ENCODE measurements around the gene LRRC70.

Gene LRRC70

GRCh38 chr5:62568143-62568542 lies 10.5 kb upstream of the LRRC70 start:
- H3K4me3 ChIP-seq (ENCODE audit: low read length, poor library complexity, severe bottlenecking), result no peak overlapping the region
- H3K9ac ChIP-seq (ENCODE audit: low read depth, low read length, poor library complexity, severe bottlenecking), result no peak overlapping the region
- H3K79me2 ChIP-seq (ENCODE audit: insufficient read depth, low read length), result peaks cover 5% of the 10 kb centered on the region; the same call in 1 of the 2 replicates
- H3F3A ChIP-seq (ENCODE audit: low read depth), result no peaks in the 10 kb centered on the region
- H3K9me2 ChIP-seq (replicated peaks; ENCODE audit: low read depth, low read length), result no peaks in the 10 kb centered on the region
- peaks cover 24% of the 10 kb centered on the region for H3K4me1 ChIP-seq (ENCODE audit: insufficient read depth, low read length, poor library complexity, severe bottlenecking)
- no peak overlapping the region for H2AFZ ChIP-seq (ENCODE audit: low read length)
- no peak overlapping the region for H3K4me2 ChIP-seq (ENCODE audit: low read depth, low read length, poor library complexity, severe bottlenecking)
- H3K9me3 ChIP-seq (ENCODE audit: insufficient read depth, low read depth, low read length), result peaks cover 10% of the 10 kb centered on the region; the same call in 1 of the 2 replicates
- TF ChIP-seq EZH2phosphoT487 (IDR thresholded peaks at IDR 0.05; ENCODE audit: borderline replicate concordance), result no peak
- TF ChIP-seq, protein P1, sequence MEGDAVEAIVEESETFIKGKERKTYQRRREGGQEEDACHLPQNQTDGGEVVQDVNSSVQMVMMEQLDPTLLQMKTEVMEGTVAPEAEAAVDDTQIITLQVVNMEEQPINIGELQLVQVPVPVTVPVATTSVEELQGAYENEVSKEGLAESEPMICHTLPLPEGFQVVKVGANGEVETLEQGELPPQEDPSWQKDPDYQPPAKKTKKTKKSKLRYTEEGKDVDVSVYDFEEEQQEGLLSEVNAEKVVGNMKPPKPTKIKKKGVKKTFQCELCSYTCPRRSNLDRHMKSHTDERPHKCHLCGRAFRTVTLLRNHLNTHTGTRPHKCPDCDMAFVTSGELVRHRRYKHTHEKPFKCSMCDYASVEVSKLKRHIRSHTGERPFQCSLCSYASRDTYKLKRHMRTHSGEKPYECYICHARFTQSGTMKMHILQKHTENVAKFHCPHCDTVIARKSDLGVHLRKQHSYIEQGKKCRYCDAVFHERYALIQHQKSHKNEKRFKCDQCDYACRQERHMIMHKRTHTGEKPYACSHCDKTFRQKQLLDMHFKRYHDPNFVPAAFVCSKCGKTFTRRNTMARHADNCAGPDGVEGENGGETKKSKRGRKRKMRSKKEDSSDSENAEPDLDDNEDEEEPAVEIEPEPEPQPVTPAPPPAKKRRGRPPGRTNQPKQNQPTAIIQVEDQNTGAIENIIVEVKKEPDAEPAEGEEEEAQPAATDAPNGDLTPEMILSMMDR (conservative IDR thresholded peaks at IDR 0.05; ENCODE audit: low read length), result no peak
- H3K27me3 ChIP-seq (ENCODE audit: insufficient read depth, low read length, poor library complexity, severe bottlenecking), result no peaks in the 10 kb centered on the region
- H4K20me1 ChIP-seq (ENCODE audit: insufficient read depth, low read length, poor library complexity, severe bottlenecking), result no peaks in the 10 kb centered on the region
- H3K36me3 ChIP-seq (ENCODE audit: insufficient read depth, low read length), result peaks cover 26% of the 10 kb centered on the region; the same call in 1 of the 2 replicates

DNA sequence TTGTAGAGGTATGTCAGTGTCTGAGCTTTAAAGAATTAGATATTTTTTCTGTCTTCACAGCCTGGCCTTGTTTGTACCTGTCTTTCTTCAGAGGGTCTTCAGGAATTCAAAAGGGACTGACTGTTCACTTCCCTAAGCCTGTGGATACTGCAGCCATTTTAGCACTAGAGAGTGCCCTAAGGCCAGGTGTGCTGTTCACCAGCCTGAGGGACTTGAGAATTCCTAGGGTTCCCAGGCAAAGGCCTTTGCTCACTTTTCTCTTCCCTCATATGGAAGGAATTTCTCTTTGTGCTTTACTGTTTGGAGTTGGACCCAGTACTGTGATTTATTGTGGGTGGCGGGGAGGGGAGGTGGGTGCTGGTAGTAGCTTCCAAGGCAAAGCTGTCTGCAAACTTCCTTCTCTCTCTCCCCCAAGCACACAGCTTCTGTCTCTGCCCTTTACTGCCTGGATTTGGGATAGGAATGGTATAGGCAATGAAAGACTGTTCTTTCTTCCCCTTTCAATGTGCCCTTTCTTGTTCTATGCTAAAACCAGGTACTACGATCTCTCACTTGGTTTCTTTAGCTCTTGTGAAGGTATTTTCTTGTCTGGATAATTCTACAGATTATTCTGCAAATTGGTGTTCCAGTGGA lies 9.7 kb upstream of the LRRC70 start:
- H3K9me3 ChIP-seq (ENCODE audit: insufficient read depth, low read depth, low read length), result peaks cover 10% of the 10 kb centered on the region; the same call in 1 of the 2 replicates
- TF ChIP-seq, protein P1 (conservative IDR thresholded peaks at IDR 0.05; ENCODE audit: low read length), result no peak
- TF ChIP-seq EZH2phosphoT487 (IDR thresholded peaks at IDR 0.05; ENCODE audit: borderline replicate concordance), result no peak
- no peak overlapping the region for H3K9ac ChIP-seq (ENCODE audit: low read depth, low read length, poor library complexity, severe bottlenecking)

GRCh38 chr5:62569470-62569869 lies 9.1 kb upstream of the LRRC70 start:
- H3K9ac ChIP-seq (ENCODE audit: low read depth, low read length, poor library complexity, severe bottlenecking), result no peak overlapping the region
- no peak overlapping the region for H3K4me2 ChIP-seq (ENCODE audit: low read depth, low read length, poor library complexity, severe bottlenecking)
- H3F3A ChIP-seq (ENCODE audit: low read depth), result no peaks in the 10 kb centered on the region
- peaks cover 10% of the 10 kb centered on the region; the same call in 1 of the 2 replicates for H3K9me3 ChIP-seq (ENCODE audit: insufficient read depth, low read depth, low read length)
- H3K4me1 ChIP-seq (ENCODE audit: insufficient read depth, low read length, poor library complexity, severe bottlenecking), result peaks cover 11% of the 10 kb centered on the region
- TF ChIP-seq, protein P1 (conservative IDR thresholded peaks at IDR 0.05; ENCODE audit: low read length), result no peak
- no peak for TF ChIP-seq EZH2phosphoT487 (IDR thresholded peaks at IDR 0.05; ENCODE audit: borderline replicate concordance)
- H3K27me3 ChIP-seq (ENCODE audit: insufficient read depth, low read length, poor library complexity, severe bottlenecking), result no peaks in the 10 kb centered on the region
- no peaks in the 10 kb centered on the region for H4K20me1 ChIP-seq (ENCODE audit: insufficient read depth, low read length, poor library complexity, severe bottlenecking)
- no peaks in the 10 kb centered on the region for H3K9me2 ChIP-seq (replicated peaks; ENCODE audit: low read depth, low read length)
- H3K79me2 ChIP-seq (ENCODE audit: insufficient read depth, low read length), result peaks cover 5% of the 10 kb centered on the region; the same call in 1 of the 2 replicates
- no peak overlapping the region for H3K4me3 ChIP-seq (ENCODE audit: low read length, poor library complexity, severe bottlenecking)
- peaks cover 26% of the 10 kb centered on the region; the same call in 1 of the 2 replicates for H3K36me3 ChIP-seq (ENCODE audit: insufficient read depth, low read length)
- no peak overlapping the region for H2AFZ ChIP-seq (ENCODE audit: low read length)

More for the DNA sequence above, 9.7 kb upstream of the LRRC70 start:
- Histone ChIP-seq H3K36me3 (ENCODE audit: insufficient read depth, low read length) (peaks cover 26% of the 10 kb centered on the region; the same call in 1 of the 2 replicates), H3K4me3 (ENCODE audit: low read length, poor library complexity, severe bottlenecking) (no peak overlapping the region), H3K4me2 (ENCODE audit: low read depth, low read length, poor library complexity, severe bottlenecking) (no peak overlapping the region), H4K20me1 (ENCODE audit: insufficient read depth, low read length, poor library complexity, severe bottlenecking) (no peaks in the 10 kb centered on the region), H3K79me2 (ENCODE audit: insufficient read depth, low read length) (peaks cover 5% of the 10 kb centered on the region; the same call in 1 of the 2 replicates), H3F3A (ENCODE audit: low read depth) (no peaks in the 10 kb centered on the region), H3K4me1 (ENCODE audit: insufficient read depth, low read length, poor library complexity, severe bottlenecking) (peaks cover 16% of the 10 kb centered on the region), H2AFZ (ENCODE audit: low read length) (no peak overlapping the region), H3K9me2 (replicated peaks; ENCODE audit: low read depth, low read length) (no peaks in the 10 kb centered on the region), H3K27me3 (ENCODE audit: insufficient read depth, low read length, poor library complexity, severe bottlenecking) (no peaks in the 10 kb centered on the region)
